Putamen (tissue), 1 donor: ENCODE data around the gene ZNF423.
"Not testable (repeated sequence)": the region's sequence is repeated elsewhere in the genome, so short reads cannot be mapped to it uniquely, and the experiment has no call there.

Experiments
- DNase-seq: peaks from one replicate; pipeline ENCODE4 v3.0.0-alpha.2; 2016; ENCODE audit warnings: low spot score

Gene ZNF423

DNA sequence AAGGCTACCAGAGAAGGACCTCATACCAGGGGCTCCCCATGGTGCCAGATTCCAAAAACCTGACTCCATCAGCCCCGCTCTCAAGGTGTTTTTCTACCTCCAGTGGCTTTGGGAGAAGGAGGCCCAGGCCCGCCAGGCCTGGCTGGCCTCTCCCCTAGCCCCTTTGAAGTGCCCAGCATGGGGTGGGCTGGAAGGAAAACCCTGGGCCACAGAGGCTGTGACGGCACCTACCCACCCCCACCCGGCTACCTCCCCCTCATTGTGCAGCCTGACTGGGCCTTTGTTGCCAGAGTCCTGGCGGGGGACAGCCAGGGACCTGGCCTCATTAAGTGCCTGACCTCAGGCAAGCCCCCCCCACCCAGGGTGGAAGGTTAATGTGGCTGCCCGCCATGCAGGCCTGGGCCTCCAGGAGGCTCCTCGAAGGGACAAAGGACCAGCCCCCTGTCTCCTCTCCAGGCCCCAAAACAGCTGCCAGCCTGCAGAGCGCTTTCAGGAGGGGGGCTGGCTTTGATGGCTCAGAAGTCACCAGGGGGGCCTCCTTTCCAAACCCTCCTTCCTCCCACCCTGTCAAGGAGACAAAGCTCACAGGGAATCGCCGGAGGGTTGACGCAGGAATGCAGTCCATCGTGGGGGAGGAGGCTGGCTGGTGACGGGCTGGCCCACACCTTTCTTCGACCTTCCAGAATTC, 159.4 kb downstream of the ZNF423 start:
- no peak for DNase-seq

DNA sequence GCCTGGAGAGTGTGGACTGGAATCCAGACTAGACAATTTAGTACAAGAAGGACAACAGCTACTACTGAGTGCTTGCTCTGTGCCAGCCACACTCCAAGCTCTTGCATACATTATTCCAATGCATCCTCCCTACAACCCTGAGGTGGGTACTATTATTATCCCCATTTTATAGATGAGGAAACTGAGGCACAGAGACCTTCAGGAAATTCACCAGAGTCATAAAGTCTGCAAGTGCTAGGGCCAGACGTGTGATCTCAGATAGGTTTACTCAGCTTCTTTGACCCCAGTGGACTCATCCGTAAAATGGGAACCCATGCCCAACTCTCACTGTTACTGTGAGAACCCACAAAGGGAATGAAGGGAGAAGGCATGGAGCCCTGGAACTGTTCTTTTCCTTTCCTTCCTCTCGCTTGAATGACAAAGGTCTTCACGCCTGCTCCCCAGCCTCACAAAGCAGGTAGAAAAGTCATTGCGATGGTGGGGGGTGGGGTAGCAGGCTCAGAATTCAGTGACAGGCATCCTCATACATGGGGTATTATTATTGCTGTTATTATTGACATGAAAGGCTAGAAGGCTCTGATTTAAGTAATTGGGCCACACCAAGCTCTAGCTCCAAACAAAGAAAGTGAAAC, 160.0 kb downstream of the ZNF423 start:
- no peak for DNase-seq

DNA sequence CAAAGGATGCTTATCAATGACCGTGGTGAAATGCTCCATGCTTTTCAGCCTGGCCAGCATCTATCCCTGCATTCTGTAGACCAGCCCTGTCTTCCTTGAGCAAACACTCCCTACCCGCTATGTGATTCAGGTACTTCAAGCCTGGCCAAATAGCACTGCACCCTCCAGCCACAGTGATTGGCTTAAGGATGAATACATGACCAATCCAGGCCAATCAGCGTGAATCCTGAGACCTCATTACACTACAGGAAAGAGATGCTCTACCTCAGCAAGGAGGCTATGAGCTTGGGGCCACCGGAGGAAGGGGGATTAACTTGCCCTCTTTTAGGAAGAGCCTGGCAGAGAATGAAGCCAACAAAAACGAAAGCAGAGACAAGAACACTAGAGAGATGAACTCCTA, 162.5 kb downstream of the ZNF423 start:
- no peak for DNase-seq

DNA sequence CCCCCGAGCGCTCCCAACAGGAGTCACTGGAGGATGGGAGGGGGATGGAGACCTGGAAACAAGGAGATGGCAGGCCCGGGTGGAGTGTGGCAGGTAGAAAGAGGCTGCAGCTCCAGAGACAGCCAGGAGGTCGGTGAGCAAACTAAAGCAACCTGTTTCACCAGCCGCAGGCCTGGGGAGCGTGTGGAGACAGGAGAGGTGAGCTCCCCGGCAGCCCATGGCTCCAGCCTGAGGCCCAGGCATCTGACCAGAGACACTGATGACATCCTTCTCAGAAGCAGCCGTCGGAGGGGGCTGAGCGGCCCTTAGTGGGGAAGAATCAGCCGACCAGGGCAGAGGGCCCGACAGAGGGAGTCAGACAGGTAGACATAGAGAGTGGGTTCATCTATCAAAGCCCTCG, 165.1 kb downstream of the ZNF423 start:
- no peak for DNase-seq

DNA sequence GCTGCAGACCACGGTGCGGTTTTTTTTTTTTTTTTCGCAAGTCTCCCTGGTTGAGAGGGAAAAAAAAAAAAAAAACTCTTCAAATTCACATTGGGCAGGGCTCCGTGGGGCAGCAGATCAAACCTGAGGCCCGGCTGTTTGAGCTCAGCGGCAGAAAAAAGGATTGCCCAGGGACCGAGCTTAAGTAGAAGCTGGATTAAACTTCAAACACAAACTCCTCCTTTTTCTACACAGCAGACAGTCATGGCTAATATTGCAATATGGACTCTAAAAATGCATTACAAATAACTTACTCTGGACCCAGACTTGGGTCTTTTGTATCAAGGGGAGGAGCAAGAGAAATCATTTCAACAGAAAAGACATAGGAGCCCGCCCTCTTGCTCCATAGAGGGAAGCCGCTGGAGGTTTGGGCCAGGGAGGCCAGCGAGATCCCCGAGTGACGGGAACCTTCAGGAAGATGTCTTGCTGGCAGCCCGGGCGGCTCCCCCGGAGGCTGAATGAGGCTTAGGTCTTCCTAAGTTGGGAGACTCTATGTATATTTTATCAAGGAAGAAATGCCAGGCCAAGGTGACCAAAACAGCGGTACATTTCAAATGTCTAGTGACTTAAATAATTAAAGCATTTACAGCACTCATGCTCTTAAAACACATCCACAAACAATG, 167.7 kb downstream of the ZNF423 start:
- no peak for DNase-seq

DNA sequence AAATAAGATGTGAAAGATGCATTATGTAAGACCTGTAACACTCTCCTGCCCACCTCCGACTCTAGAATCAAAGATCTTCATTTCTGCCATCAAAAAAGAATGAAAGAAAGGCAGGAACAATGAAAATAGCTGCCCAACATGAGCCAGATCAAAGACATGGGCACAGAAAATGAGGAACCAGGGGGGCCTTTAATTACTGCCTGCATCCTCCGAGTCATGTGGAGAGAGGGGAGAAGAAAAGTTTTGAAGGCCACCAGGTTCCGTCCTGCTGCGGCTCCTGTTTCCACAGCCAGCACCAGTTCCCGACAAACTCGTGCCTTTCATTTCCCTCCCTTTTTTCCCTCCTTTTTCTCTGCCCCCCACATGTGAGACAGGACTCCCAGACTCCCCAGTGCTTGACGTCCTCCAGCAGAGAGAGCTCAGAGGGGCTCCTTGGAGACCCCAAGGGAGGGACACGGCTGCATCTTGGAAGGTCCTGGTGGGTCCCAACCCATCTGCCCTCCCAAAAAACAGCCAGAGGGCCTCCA, 168.4 kb downstream of the ZNF423 start:
- DNase-seq: no peak

DNA sequence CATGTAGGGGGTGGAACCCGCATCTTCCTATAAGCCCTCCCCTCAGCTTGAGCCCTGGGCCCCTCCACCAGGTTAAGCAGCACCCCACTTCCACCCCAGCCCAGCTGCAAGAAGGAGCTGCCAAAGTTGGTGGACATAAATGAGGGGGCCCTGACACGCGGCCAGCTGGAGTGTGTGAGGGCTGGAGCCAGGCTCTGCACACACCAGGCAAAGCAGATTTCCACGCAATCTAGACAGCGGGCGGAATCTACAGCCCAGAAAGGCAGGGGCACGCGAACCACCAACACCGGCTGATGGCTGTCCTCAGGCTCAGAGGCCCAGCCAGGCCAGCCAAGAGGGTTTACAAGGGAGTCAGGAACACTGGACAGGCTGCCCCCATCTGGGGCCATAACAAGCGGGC, 171.2 kb downstream of the ZNF423 start:
- no peak for DNase-seq

DNA sequence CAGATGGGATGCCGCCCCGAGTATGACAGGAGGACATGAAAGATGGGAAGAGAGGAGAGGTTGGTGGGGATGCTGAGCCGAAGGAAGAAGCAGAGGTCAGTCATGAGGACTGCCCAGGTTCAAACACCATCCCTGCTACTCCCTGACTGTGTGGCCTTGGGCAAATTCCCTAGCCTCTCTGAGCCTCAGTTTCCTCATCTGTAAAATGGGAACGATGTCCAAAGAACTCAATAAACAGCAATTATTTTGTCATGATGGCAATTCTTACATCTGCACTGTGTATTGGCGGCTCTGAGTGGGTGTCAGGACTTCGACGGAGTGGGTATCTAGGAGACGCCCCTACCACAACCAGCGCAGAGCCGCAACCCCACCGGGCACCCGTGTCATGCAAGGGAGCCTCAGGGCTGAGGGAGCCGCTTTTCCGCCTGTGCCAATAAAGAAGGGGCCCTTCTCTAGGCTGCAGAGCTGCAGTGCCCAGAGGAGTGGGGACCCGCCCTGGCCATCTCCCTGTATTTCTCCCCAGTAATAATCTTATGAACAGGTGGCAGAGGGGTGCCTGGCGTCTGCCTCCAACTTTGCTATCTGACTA, 173.2 kb downstream of the ZNF423 start:
- no peak for DNase-seq

DNA sequence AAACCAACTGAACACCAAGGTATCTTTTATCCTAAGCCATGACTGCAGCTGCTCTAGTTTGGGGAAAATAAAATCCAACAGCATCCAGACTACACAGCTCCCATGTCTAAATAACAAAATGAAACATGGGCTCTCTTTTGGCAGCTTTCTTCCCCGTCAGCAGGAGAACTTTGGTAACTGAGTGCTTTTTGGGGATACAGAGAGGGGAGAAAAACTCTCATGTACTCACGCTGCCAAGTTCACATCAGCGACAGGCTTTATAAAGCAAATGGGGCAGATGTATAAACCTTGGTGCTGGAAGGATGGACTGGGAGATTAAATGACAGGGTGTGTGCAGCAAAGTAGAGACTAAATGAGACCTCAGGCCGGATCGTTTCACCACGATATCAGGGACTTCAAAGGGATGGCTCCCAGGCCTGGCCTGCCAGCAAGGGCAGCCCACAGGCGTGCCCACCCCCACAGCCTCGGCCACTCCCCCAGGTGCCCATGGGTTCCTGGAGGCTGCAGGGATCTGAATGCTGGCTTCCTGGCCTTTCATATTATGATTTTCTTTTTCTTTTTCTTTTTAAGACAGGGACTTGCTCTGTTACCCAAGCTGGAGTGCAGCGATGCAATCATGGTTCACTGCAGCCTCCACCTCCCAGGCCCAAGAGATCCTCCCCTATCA, 174.6 kb downstream of the ZNF423 start:
- no peak for DNase-seq

DNA sequence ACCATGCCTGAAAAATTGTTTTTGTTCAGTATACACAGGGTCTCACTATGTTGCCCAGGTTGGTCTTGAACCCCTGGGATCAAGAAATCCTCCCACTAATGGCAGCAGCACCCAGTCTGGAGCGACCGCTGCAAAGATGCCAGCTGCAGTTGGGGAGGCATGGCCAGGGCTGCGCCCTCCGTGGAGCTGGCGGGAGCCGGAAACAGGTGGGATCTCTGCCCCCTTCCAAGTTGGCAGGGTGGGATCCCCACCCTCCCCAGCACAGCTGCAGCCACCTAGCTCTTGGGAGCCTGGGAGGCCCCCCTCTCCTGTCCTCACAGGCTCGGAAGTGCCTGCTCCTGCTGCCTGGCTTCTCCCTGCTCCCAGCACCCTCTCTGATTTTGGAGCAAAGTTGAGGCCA, 176.8 kb downstream of the ZNF423 start:
- DNase-seq: no peak

DNA sequence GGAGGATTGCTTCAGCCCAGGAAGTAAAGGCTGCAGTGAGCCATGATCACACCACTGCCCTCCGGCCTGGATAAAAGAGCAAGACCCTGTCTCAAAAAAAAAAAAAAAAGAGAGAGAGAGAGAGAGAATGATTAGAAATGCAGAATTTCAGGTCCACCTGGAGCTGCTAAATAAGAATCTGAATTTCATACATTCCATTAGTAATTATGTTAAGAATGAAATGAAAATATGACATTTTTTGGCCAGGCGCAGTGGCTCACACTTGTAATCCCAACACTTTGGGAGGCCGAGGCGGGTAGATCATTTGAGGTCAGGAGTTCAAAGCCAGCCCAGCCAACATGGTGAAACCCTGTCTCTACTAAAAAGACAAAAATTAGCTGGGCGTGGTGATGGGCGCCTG, 178.3 kb downstream of the ZNF423 start:
- not testable (repeated sequence) for DNase-seq

DNA sequence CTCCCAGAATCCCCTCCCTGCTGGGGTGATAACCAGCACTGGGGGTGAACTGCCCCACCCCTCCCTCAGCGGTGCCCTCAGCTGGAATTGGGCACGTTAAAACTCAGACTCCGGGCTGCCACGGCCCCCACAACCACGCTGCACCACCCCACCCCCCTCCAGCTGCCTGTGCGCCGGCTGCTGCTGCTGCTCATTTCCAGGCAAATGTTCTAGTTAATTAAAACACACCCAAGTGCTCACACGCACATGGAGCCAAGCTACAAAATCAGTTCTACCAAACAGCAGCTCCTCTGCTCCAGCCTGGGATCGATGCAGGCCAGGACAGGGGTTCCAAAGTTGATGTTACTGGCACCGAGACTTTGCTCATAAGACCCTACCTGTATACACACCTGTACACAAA, 180.5 kb downstream of the ZNF423 start:
- no peak for DNase-seq

DNA sequence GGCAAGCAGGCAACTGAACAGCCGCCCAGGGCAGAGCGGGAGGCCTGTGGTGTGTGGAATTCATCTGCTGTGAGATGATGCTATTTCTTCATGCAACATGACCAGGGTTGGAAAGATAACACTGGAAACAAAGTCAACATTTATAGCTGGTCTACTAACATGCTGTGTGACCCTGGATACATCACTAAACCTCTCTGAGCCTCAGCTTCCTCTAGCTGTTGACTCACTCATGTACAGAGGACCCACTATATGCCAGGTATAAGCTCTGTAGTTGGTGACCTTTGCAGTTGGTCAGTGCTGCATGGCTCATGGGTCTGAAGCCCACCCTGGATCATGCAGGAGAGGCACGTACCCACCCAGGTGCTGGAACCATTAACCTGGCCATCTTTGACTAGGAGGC, 180.9 kb downstream of the ZNF423 start:
- no peak for DNase-seq

DNA sequence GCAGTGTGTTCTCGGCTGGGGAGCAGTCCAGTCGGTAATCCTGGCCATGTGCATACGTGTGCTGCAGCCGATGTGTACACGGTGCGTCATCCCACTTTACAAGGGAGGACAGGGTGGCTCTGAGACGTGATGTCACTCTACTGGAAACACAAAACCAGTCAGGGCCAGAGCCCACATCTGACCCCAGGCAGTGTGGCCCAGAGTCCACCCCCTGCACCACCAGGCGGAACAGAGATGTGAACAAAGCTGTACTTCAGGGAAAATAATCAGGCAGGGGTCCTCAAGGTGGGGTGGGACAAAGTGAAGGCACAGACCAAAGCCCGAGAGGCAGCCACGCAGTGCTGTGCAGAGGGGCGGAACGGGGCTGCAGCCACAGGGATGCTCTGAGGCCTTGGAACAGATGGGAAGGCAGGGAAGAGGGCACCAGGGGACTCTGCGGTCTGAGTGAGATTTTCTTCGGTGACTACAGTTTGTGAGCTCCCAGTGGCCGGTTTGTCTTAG, 181.5 kb downstream of the ZNF423 start:
- no peak for DNase-seq

DNA sequence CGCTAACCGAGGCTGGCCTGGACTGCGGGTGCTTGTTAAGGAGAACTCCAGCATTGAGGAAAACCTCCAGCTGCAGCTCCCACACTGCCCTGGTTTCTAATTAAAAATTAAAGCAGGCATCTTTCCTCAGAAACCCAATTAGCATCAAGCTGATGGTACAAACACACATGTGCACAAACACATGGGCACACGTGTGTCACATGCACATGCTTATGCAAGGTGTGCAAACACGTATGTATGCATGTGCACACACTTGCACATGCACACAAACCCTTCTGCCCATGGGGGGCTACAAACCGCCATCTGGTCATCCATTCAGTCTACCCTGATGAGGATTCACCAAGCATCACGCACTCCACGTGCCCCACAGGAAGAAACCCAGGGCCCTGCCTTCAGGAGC, 182.5 kb downstream of the ZNF423 start:
- DNase-seq: no peak

DNA sequence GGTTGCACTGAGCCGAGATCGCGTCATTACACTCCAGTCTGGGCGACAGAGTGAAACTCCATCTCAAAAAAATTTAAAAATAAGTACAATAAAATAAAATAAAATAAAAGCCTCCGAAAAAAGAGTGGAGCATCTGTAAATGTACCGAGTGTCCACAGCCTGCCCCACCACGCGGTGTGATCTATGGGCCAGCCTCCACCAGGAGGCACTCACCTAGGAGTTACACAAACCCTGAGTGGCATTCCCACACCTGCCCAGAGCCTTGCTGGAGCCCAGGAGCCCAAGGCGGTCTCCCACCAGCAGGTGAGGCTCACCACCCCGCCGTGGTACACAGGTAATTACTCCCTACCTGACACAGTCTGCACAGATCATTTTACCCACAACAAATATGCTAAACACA, 183.2 kb downstream of the ZNF423 start:
- DNase-seq: no peak

DNA sequence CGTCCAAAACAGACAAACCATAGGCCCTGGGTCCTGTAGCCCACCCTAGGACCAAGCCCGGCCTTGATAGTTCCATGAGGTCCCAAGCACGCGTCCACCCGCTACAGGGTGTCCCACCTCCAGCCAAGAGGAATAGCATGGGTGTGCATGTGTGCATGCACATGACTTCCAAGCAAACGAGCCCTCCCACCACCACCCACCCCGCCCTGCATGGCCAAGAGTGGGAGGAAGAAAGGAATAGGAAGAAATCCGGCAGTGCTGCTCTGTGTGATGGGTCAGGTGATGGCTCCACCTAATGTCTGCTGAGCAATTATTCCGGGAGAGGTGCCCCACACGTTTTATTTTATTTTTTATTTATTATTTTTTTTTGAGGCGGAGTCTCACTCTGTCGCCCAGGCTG, 184.6 kb downstream of the ZNF423 start:
- DNase-seq: no peak

DNA sequence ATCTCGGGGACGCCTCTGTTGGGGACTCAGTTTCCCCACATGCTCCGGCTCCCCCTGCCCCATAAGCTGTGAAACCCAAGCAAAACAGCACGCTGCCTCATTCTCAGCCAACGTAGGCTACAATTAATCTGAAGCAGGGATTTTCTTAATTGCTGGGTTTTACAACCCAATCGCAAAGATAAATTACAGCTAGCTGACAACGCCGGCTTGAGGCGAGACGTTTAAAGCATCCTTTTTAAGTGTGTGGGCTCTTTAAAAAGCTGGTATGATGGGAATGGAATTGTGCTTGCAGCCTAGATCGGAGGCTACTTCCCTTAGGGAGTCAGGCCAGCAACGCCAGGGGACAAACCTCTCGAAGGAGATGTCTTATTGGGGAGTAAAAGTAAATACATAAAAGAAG, 185.3 kb downstream of the ZNF423 start:
- no peak for DNase-seq

DNA sequence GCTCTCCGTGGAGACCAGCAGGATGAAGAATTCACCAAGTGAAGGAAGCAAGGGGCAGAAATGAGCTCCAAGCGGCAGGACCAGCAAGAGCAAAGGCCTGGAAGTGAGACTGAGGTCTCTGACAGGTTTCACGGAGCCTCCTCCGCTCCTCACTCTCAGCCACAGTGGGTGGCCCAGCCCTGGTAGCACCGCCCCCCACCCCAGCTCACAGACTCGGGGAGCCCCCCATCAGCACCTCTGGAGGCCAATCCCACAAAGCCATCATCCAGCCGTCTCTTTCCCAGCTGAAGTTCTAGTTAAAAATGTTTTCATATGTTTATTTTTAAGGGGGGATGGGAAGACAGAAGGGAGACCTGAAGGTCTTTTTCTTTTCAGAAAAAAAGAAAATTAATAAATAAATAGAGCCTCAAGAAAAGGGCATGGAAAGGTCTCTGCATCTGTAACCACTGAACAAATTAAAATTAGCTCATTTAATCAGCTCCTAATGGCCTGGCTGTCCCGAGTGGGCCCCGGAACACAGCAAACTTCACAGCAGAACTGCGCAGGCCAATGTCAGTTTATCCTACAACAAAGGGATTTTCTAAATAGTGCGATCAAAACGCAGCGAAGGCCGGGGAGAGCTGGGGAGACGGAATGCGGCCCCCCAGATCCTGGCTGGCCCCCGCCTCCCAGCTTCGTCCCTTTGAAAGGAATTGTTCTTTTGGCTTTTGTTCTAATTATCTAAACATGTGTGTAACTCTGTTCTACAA, 190.3 kb downstream of the ZNF423 start:
- DNase-seq: no peak

DNA sequence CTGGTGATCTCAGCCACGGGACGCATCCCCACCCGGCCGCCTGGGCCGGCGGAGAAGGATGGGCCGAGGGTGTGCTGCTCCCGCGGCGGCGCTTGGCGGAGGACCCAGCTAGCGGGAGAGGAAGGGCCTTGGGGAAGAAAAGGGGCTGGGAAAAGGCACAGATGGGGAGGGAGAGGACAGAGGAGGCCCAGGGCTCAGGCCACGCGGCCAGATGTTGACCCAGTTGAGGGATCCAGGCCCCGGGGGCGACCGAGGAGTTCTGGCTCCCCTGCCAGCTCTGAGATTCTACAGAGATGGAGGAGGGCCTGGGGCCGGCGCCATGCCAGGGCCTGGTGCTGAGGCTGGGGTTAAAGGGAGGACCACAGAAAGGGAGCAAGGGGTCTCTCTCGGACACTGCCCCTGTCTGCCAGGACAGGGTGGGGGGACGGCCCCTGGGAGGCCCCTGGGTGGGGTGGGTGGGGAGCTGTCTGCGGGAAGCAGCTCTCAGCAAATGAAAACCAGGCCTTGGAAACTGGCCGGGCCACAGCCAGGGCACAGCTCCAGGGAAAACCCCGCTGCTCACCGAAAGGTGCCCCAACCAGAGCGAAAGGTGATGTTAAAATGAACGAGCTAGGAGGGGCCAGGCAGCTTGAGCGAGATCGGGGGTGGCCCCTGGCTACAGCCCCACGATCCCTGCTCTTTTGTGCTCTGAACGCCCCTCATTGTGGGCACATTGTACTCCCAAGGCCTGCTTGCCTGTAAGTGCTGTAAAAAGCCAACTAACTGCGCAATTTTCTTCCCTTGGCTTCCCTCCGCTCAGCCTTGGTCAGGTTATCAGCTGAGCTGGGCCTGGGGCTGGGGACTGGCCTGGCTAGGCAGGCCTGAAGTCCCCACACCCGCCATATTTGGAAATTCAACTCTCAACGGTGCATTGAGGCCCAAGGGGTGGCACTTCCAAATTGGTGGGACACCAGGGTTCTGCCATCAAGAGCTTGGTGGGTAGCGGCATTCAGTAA, 191.4 kb downstream of the ZNF423 start:
- DNase-seq: no peak
